Measurements from ENCODE around the gene CPNE5.

Gene CPNE5

DNA sequence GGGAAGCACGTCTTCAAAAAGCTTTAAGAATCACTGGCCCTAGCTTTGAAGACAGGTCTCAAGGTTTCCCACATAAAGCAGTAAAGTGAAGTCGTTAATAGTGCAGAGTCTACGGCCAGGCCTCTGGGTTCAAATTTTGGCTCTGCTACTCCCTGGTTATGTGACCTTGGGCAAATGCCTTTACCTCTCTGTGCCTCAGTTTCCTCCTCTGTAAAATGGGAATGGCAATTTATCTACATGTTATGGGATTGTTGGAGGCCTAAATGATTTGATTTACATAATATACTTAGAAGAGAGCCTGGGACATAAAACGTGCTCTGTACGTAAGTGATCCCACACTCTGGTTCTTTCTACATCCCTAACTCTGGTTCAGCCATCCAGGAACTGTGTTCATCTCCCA, 32.1 kb downstream of the CPNE5 start:
- Histone ChIP-seq H3K36me3 (ENCODE audit: insufficient read depth, low read length) (no peaks in the 10 kb centered on the region), H3K4me3 (ENCODE audit: low read length) (no peak overlapping the region), H3K4me1 (ENCODE audit: control insufficient read depth, insufficient read depth, low read length) (no peaks in the 10 kb centered on the region), H3K4me2 (ENCODE audit: low read length) (no peak overlapping the region), H3K9me3 (replicated peaks; ENCODE audit: low read length) (no peaks in the 10 kb centered on the region), H3K27me3 (ENCODE audit: control insufficient read depth, insufficient read depth, low read length) (peaks cover 42% of the 10 kb centered on the region), H3K9ac (ENCODE audit: low read depth, low read length) (no peak overlapping the region)

DNA sequence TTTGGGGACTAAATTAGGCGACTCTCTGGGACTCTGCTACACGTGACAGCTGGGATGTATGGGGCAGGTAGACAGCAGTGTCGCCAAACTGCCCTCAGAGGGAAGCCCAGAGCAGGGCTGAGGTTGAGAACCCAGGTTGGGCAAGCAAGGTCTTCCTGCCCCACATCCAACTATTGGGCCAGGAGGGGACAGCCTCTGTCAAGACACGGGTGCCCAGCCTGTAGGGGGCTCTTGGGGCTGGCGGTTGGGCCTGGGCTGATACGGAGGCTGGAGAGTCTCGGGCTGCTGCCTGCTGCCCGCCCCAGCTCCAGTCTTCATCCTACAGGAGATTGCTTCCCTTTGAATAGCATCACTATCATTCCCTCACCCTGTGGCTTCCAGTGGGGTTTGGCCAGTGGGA, 33.3 kb downstream of the CPNE5 start:
- H3K9ac ChIP-seq (ENCODE audit: low read depth, low read length), result no peak overlapping the region
- no peaks in the 10 kb centered on the region for H3K36me3 ChIP-seq (ENCODE audit: insufficient read depth, low read length)
- no peak overlapping the region for H3K4me3 ChIP-seq (ENCODE audit: low read length)
- no peaks in the 10 kb centered on the region for H3K4me1 ChIP-seq (ENCODE audit: control insufficient read depth, insufficient read depth, low read length)
- H3K4me2 ChIP-seq (ENCODE audit: low read length), result no peak overlapping the region
- H3K9me3 ChIP-seq (replicated peaks; ENCODE audit: low read length), result no peaks in the 10 kb centered on the region
- peaks cover 42% of the 10 kb centered on the region for H3K27me3 ChIP-seq (ENCODE audit: control insufficient read depth, insufficient read depth, low read length)

DNA sequence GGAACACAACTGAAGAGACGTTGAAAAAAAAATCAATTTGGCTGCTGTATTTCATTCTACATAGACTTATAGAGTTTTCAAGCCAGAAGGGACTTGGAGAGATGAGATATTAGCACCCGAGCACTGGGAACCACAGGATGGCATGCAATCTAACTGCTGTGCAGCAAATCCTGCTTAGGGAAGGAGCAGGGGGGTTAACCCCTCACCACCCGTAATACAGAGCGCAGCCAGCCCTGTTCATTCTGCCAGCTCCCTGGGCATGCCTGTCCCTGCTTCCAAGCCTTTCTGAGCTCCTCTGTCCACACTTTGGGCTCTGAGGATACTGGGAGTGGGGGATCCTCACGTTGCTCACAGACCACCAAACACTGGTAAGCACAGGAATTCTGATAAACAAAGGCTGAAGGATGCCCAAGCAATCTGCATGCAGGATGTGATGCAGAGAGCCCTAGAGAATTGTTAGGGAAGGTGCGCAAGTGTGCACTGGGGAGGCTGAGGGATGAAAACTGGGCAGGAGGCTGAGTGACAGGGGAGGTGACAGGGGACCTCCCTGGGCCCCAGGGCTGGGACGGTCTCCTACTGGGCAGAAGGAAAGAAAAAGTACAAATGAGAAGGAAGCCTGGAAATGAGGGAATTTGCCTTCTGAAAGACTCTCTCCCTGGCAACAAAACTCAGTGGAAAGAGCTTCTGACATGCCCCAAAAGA, 34.0 kb downstream of the CPNE5 start:
- Histone ChIP-seq H3K9ac (ENCODE audit: low read depth, low read length) (no peak overlapping the region), H3K9me3 (replicated peaks; ENCODE audit: low read length) (no peaks in the 10 kb centered on the region), H3K4me1 (ENCODE audit: control insufficient read depth, insufficient read depth, low read length) (no peaks in the 10 kb centered on the region), H3K4me2 (ENCODE audit: low read length) (no peak overlapping the region), H3K4me3 (ENCODE audit: low read length) (no peak overlapping the region), H3K36me3 (ENCODE audit: insufficient read depth, low read length) (no peaks in the 10 kb centered on the region), H3K27me3 (ENCODE audit: control insufficient read depth, insufficient read depth, low read length) (peaks cover 39% of the 10 kb centered on the region)

DNA sequence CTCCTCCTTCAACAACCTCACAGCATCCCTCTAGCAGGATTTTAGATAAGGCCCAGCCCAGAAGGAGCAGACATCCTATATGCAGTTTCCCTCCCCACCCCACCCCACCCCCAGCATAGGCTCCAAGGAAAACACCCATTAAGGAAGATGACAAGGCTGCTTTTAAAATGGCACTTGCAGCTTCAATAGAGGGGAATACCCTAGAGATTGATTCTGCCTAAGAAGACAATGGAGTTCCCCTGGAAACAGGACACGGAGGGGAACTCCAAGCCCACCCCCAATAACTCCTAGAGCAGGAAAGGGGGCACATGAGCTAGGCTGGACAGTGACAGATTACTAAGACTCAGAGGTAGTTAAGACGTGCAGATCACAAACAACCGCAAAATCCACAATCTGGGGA, 34.7 kb downstream of the CPNE5 start:
- peaks cover 42% of the 10 kb centered on the region for H3K27me3 ChIP-seq (ENCODE audit: control insufficient read depth, insufficient read depth, low read length)
- no peak overlapping the region for H3K4me3 ChIP-seq (ENCODE audit: low read length)
- H3K4me2 ChIP-seq (ENCODE audit: low read length), result no peak overlapping the region
- H3K9ac ChIP-seq (ENCODE audit: low read depth, low read length), result no peak overlapping the region
- no peaks in the 10 kb centered on the region for H3K9me3 ChIP-seq (replicated peaks; ENCODE audit: low read length)
- no peaks in the 10 kb centered on the region for H3K4me1 ChIP-seq (ENCODE audit: control insufficient read depth, insufficient read depth, low read length)
- H3K36me3 ChIP-seq (ENCODE audit: insufficient read depth, low read length), result no peaks in the 10 kb centered on the region

DNA sequence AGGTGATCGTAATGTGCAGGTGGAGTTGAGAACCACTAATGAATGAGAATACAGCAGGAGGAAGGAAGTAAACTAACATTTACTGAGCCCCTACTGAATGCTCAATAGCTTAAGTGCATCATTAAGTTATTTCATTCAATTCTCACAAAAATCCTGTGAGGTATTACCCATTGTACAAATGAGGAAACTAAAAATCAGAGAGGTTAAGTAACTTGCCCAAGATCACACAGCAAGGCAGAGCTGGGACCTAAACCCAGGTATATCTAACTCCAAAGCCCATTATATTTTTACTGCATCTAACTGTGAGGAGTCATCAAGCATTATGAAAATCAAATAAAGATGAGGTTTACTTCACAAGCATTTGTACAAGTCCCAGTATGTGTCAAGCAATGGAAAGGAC, 35.3 kb downstream of the CPNE5 start:
- Histone ChIP-seq H3K36me3 (ENCODE audit: insufficient read depth, low read length) (no peaks in the 10 kb centered on the region), H3K27me3 (ENCODE audit: control insufficient read depth, insufficient read depth, low read length) (peaks cover 43% of the 10 kb centered on the region), H3K9ac (ENCODE audit: low read depth, low read length) (no peak overlapping the region), H3K4me3 (ENCODE audit: low read length) (no peak overlapping the region), H3K4me2 (ENCODE audit: low read length) (no peak overlapping the region), H3K4me1 (ENCODE audit: control insufficient read depth, insufficient read depth, low read length) (no peaks in the 10 kb centered on the region), H3K9me3 (replicated peaks; ENCODE audit: low read length) (no peaks in the 10 kb centered on the region)

DNA sequence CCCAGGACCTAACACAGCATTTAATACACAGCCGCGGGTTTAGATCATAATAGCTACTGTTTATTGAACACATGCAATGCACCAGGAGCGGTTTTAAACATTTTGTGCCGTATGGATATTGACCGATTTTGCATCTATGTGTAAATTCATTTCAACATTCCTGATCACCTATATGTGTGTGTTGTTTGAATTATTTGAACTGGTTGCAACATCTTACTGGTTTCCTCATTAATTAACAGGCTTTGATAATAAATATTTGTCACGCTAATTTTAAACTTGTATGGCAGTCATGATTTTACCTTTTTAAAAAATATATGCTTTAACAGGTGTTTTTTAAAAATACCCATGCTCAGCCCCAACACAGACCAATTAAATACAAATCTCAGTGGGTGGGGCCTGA, 35.8 kb downstream of the CPNE5 start:
- H3K27me3 ChIP-seq (ENCODE audit: control insufficient read depth, insufficient read depth, low read length), result peaks cover 43% of the 10 kb centered on the region
- no peak overlapping the region for H3K4me3 ChIP-seq (ENCODE audit: low read length)
- no peak overlapping the region for H3K4me2 ChIP-seq (ENCODE audit: low read length)
- no peak overlapping the region for H3K9ac ChIP-seq (ENCODE audit: low read depth, low read length)
- no peaks in the 10 kb centered on the region for H3K36me3 ChIP-seq (ENCODE audit: insufficient read depth, low read length)
- H3K9me3 ChIP-seq (replicated peaks; ENCODE audit: low read length), result no peaks in the 10 kb centered on the region
- H3K4me1 ChIP-seq (ENCODE audit: control insufficient read depth, insufficient read depth, low read length), result no peaks in the 10 kb centered on the region

DNA sequence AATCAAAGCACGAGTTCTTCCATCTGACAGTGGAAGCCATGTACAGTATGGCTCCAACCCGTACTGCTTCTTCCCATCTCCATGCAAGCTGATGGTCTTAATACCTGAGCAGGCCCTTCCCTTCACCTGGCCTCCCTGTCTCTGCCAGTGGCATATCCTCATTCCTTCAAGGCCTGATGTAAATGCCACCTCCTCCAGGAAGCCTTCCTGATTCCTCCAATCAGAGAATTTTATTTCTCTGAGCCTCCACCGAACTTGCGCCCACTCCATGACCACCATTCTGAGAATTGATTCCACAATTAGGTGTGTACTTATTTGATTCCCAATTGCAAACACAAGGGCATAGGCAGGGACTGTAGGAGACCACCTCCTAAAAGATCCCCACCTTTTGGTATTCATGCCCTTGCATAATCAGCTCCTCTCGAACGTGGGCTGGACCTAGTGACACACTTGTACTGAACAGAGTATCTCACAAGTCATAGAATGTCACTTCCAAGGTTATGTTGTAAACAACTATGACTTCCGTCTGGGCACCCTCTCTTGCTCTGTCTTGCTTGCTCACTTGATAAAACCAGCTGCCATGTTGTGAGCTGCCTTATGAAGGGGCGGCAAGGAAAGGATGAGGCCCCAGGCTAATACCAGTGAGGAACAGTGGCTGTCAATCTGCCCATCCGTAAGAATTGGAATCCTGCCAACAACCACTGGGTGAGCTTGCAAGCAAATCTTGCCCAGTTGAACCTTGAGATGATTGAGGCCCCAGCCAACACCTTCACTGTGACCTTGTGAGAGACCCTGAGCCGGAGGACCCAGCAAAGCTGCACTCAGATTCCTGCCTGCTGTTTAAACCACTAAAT, 38.8 kb downstream of the CPNE5 start:
- no peak overlapping the region for H3K4me2 ChIP-seq (ENCODE audit: low read length)
- H3K27me3 ChIP-seq (ENCODE audit: control insufficient read depth, insufficient read depth, low read length), result peaks cover 36% of the 10 kb centered on the region
- no peak overlapping the region for H3K4me3 ChIP-seq (ENCODE audit: low read length)

GRCh38 chr6:36798852-36799251, 40.4 kb downstream of the CPNE5 start:
- H3K9me3 ChIP-seq (replicated peaks; ENCODE audit: low read length), result no peaks in the 10 kb centered on the region
- no peak overlapping the region for H3K4me3 ChIP-seq (ENCODE audit: low read length)
- no peaks in the 10 kb centered on the region for H3K36me3 ChIP-seq (ENCODE audit: insufficient read depth, low read length)
- no peak overlapping the region for H3K4me2 ChIP-seq (ENCODE audit: low read length)
- H3K9ac ChIP-seq (ENCODE audit: low read depth, low read length), result no peak overlapping the region
- H3K27me3 ChIP-seq (ENCODE audit: control insufficient read depth, insufficient read depth, low read length), result peaks cover 32% of the 10 kb centered on the region
- no peaks in the 10 kb centered on the region for H3K4me1 ChIP-seq (ENCODE audit: control insufficient read depth, insufficient read depth, low read length)

More for the DNA sequence above, 38.8 kb downstream of the CPNE5 start:
- no peaks in the 10 kb centered on the region for H3K9me3 ChIP-seq (replicated peaks; ENCODE audit: low read length)
- H3K4me1 ChIP-seq (ENCODE audit: control insufficient read depth, insufficient read depth, low read length), result no peaks in the 10 kb centered on the region
- no peak overlapping the region for H3K9ac ChIP-seq (ENCODE audit: low read depth, low read length)
- no peaks in the 10 kb centered on the region for H3K36me3 ChIP-seq (ENCODE audit: insufficient read depth, low read length)

GRCh38 chr6:36797653-36798052, 41.6 kb downstream of the CPNE5 start:
- H3K27me3 ChIP-seq (ENCODE audit: control insufficient read depth, insufficient read depth, low read length), result peaks cover 43% of the 10 kb centered on the region
- H3K4me1 ChIP-seq (ENCODE audit: control insufficient read depth, insufficient read depth, low read length), result no peaks in the 10 kb centered on the region
- no peaks in the 10 kb centered on the region for H3K36me3 ChIP-seq (ENCODE audit: insufficient read depth, low read length)
- no peaks in the 10 kb centered on the region for H3K9me3 ChIP-seq (replicated peaks; ENCODE audit: low read length)
- H3K9ac ChIP-seq (ENCODE audit: low read depth, low read length), result no peak overlapping the region
- H3K4me2 ChIP-seq (ENCODE audit: low read length), result no peak overlapping the region
- H3K4me3 ChIP-seq (ENCODE audit: low read length), result no peak overlapping the region

- H3K4me2 ChIP-seq (ENCODE audit: low read length), result no peak overlapping the region
- H3K4me3 ChIP-seq (ENCODE audit: low read length), result no peak overlapping the region
- peaks cover 43% of the 10 kb centered on the region for H3K27me3 ChIP-seq (ENCODE audit: control insufficient read depth, insufficient read depth, low read length)
- no peaks in the 10 kb centered on the region for H3K9me3 ChIP-seq (replicated peaks; ENCODE audit: low read length)
- H3K9ac ChIP-seq (ENCODE audit: low read depth, low read length), result no peak overlapping the region
- no peaks in the 10 kb centered on the region for H3K4me1 ChIP-seq (ENCODE audit: control insufficient read depth, insufficient read depth, low read length)
- no peaks in the 10 kb centered on the region for H3K36me3 ChIP-seq (ENCODE audit: insufficient read depth, low read length)
Measured at GRCh38 chr6:36797055-36797454, 42.2 kb downstream of the CPNE5 start.

DNA sequence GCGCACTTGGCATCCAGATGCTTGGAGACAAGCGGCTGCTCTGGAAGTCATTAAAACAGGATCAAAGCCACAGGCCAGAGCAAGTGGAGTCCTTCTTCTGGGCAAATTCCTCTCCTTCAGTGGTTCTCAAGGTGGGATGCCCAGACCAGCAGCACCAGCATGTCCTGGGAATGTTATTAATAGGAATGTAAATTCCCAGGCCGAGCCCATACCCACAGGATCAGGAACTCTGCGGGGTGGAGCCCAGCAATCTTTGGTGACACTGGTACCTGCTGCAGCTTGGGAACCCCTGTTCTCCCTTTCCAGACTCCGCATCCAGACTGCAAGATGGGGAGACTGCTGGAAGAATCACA, 44.6 kb downstream of the CPNE5 start:
- no peaks in the 10 kb centered on the region for H3K9me3 ChIP-seq (replicated peaks; ENCODE audit: low read length)
- no peak overlapping the region for H3K4me3 ChIP-seq (ENCODE audit: low read length)
- no peak overlapping the region for H3K9ac ChIP-seq (ENCODE audit: low read depth, low read length)
- H3K4me1 ChIP-seq (ENCODE audit: control insufficient read depth, insufficient read depth, low read length), result no peaks in the 10 kb centered on the region
- H3K4me2 ChIP-seq (ENCODE audit: low read length), result no peak overlapping the region
- H3K27me3 ChIP-seq (ENCODE audit: control insufficient read depth, insufficient read depth, low read length), result peaks cover 53% of the 10 kb centered on the region
- no peaks in the 10 kb centered on the region for H3K36me3 ChIP-seq (ENCODE audit: insufficient read depth, low read length)
